SK-N-SH (cell line): ENCODE data around the gene SLC23A3. TPM values are rescaled to one million over a fixed set of nuclear protein-coding genes. Genes with fewer than 3 reads are reported as not detected.

Experiments
- CTCF ChIA-PET: fragments of 300-600, 350-600 bp; formaldehyde crosslinking; extraction: SDS; loops from one replicate; lab custom pipeline; 2021; lab: Yijun Ruan, JAX
- POLR2A ChIA-PET: fragments of 350-600 bp; sonication (Branson Sonifier 250); formaldehyde crosslinking; extraction: SDS; loops from one replicate; lab custom pipeline; 2020; ENCODE audit warnings: antibody characterized with exemption, inconsistent platforms; lab: Yijun Ruan, JAX
- DNase-seq: peaks from one replicate; pipeline ENCODE4 v3.0.0; 2012
- H2AFZ ChIP-seq: fragments of 200-600 bp; sonication (generic); 2 replicates; pipeline ENCODE4 v1.8.1; 2016; ENCODE audit warnings: antibody characterized with exemption, mild to moderate bottlenecking, low read depth
- H3F3A ChIP-seq: fragments of 200-600 bp; sonication (generic); replicated peaks from 2 replicates; pipeline ENCODE3; 2016; ENCODE audit warnings: antibody characterized with exemption, mild to moderate bottlenecking; ENCODE audit not compliant: insufficient read depth
- H3K27ac ChIP-seq, 2 experiments: fragments of 200-500 bp in 1 of 2; fragments of 200-600 bp in 1 of 2; sonication (Bioruptor generic) in 1 of 2; sonication (generic), shearing (Covaris generic) in 1 of 2; 2 replicates each; pipeline versions ENCODE4 v1.5.1 to v1.6.1; 2014 to 2016; ENCODE audit warnings: low read depth in 2 of 2, inconsistent platforms in 1 of 2, low read length in 1 of 2, mild to moderate bottlenecking in 1 of 2, mixed read lengths in 1 of 2
- H3K27me3 ChIP-seq: fragments of 200-600 bp; sonication (generic), shearing (Covaris generic); 2 replicates; pipeline ENCODE4 v1.6.1; 2016; ENCODE audit warnings: mixed run types; ENCODE audit not compliant: insufficient read depth
- H3K36me3 ChIP-seq, 2 experiments: fragments of 200-500 bp in 1 of 2; fragments of 200-600 bp in 1 of 2; sonication (Bioruptor generic) in 1 of 2; sonication (generic) in 1 of 2; replicated peaks in 1 of 2; 2 replicates each; pipeline versions ENCODE3 to v1.5.1; 2014 to 2016; ENCODE audit warnings: low read length in 1 of 2, mild to moderate bottlenecking in 1 of 2; ENCODE audit not compliant: insufficient read depth in 2 of 2, control insufficient read depth in 1 of 2
- H3K4me1 ChIP-seq, 2 experiments: fragments of 200-500 bp in 1 of 2; fragments of 200-600 bp in 1 of 2; sonication (Bioruptor generic) in 1 of 2; sonication (generic), shearing (Covaris generic) in 1 of 2; 2 replicates each; pipeline versions ENCODE4 v1.5.1 to v1.6.1; 2014 to 2016; ENCODE audit warnings: low read depth in 1 of 2, low read length in 1 of 2, mixed run types in 1 of 2; ENCODE audit not compliant: insufficient read depth in 2 of 2, control insufficient read depth in 1 of 2
- H3K4me2 ChIP-seq: fragments of 200-600 bp; sonication (generic), shearing (Covaris generic); 2 replicates; pipeline ENCODE4 v1.6.1; 2017; ENCODE audit warnings: mixed run types
- H3K4me3 ChIP-seq, 2 experiments: fragments of 200-500 bp in 1 of 2; fragments of 200-600 bp in 1 of 2; sonication (Bioruptor generic) in 1 of 2; sonication (generic), shearing (Covaris generic) in 1 of 2; 2 replicates each; pipeline versions ENCODE4 v1.5.1 to v1.8.1; 2014 to 2016; ENCODE audit warnings: low read depth in 2 of 2, inconsistent platforms in 1 of 2, low read length in 1 of 2, mild to moderate bottlenecking in 1 of 2, mixed read lengths in 1 of 2, moderate library complexity in 1 of 2
- H3K79me2 ChIP-seq: fragments of 200-600 bp; sonication (generic); 2 replicates; pipeline ENCODE4 v1.8.1; 2017; ENCODE audit warnings: mild to moderate bottlenecking; ENCODE audit not compliant: insufficient read depth
- H3K9ac ChIP-seq: fragments of 200-600 bp; sonication (generic); 2 replicates; pipeline ENCODE4 v1.6.1; 2017; ENCODE audit warnings: mixed run types
- H3K9me2 ChIP-seq: fragments of 200-600 bp; sonication (generic); 2 replicates; pipeline ENCODE4 v1.6.1; 2017; ENCODE audit warnings: mixed run types
- H3K9me3 ChIP-seq: fragments of 200-600 bp; sonication (generic); 2 replicates; pipeline ENCODE4 v1.6.1; 2017; ENCODE audit warnings: mixed run types, mild to moderate bottlenecking, moderate library complexity
- H4K20me1 ChIP-seq: fragments of 200-600 bp; sonication (generic); 2 replicates; pipeline ENCODE4 v1.6.1; 2017; ENCODE audit warnings: mild to moderate bottlenecking, mixed run types; ENCODE audit not compliant: insufficient read depth
- CTCF ChIP-seq: fragments of 200-600 bp; sonication (generic); IDR thresholded peaks from 2 replicates; pipeline ENCODE4 v1.6.1; 2017; ENCODE audit warnings: antibody characterized with exemption, mild to moderate bottlenecking, moderate library complexity
- ELF1 ChIP-seq: IDR thresholded peaks from 2 replicates; pipeline ENCODE4 v1.4.0; 2012
- EP300 ChIP-seq, 2 experiments: IDR thresholded peaks; 2 replicates each; pipeline versions ENCODE4 v1.4.0 to v1.6.1; 2012; ENCODE audit warnings: borderline replicate concordance in 1 of 2, low read depth in 1 of 2, low read length in 1 of 2
- IRF3 ChIP-seq: fragments of 150-350 bp; IDR thresholded peaks from 2 replicates; pipeline ENCODE4 v1.6.1; 2016; ENCODE audit warnings: mild to moderate bottlenecking, low read depth, low read length
- JUND ChIP-seq: IDR thresholded peaks from 2 replicates; pipeline ENCODE4 v1.4.0; 2012
- NRF1 ChIP-seq: IDR thresholded peaks from 2 replicates; pipeline ENCODE4 v1.6.1; 2012; ENCODE audit warnings: low read depth, mild to moderate bottlenecking, low read length
- RFX5 ChIP-seq: IDR thresholded peaks from 2 replicates; pipeline ENCODE4 v1.6.1; 2012; ENCODE audit warnings: mild to moderate bottlenecking, improper control_type of control experiment, low read length
- SIN3A ChIP-seq: IDR thresholded peaks from 2 replicates; pipeline ENCODE4 v1.6.1; 2012; ENCODE audit warnings: low read depth, mild to moderate bottlenecking, low read length, moderate library complexity, borderline replicate concordance
- TAF1 ChIP-seq: IDR thresholded peaks from 2 replicates; pipeline ENCODE4 v1.6.1; 2012; ENCODE audit warnings: low read depth, mild to moderate bottlenecking, low read length, moderate library complexity, borderline replicate concordance
- USF2 ChIP-seq: fragments of 150-350 bp; IDR thresholded peaks from 2 replicates; pipeline ENCODE4 v1.6.1; 2017; ENCODE audit warnings: antibody characterized with exemption, low read length, low read depth, borderline replicate concordance
- WGBS: methylation state at CpG from one replicate; pipeline ENCODE4 v1.1.6; 2017; ENCODE audit warnings: low lambda C conversion rate; 5-methylcytosine and 5-hydroxymethylcytosine counted together
- polyA plus RNA-seq, 3 experiments: library from polyadenylated mRNA; depleted of rRNA; stranded (reverse); fragments of >200 nt; gene quantifications; 2 replicates each; pipeline ENCODE4 v1.2.3, GENCODE V29; 2012

The SLC23A3 gene
- polyA plus RNA-seq, 1 of the 3 experiments (the other 2 are of a cell fraction) = 2.1 TPM

GRCh38 chr2:219116776-219117646, 52.8 kb downstream of the SLC23A3 start:
- DNase-seq = no peak
- no peak overlapping the region for H3K4me3 ChIP-seq
- no peaks in the 10 kb centered on the region for H3F3A ChIP-seq
- ChIA-PET CTCF (interaction anchor here (1.5 to 11.9 kb wide), 15 partner anchors 12 to 265 kb away, joined by 3 to 238 read pairs (median 35); partner anchors contain the start of genes CRYBA2, IHH and NHEJ1), POLR2A (no interaction called here)
- no peaks in the 10 kb centered on the region for H3K36me3 ChIP-seq
- no peaks in the 10 kb centered on the region for H3K9me3 ChIP-seq
- 89% methylated on average over 8 of the region's 8 CpGs for WGBS
- no peak overlapping the region for H3K4me2 ChIP-seq
- H2AFZ ChIP-seq = no peak overlapping the region
- H3K27ac ChIP-seq = no peak overlapping the region
- no peaks in the 10 kb centered on the region for H3K9me2 ChIP-seq
- no peaks in the 10 kb centered on the region for H4K20me1 ChIP-seq
- no peaks in the 10 kb centered on the region for H3K27me3 ChIP-seq
- TF ChIP-seq CTCF = no peak
- TF ChIP-seq IRF3 = no peak
- TF ChIP-seq NRF1 = no peak
- TF ChIP-seq SIN3A = no peak
- no peak for TF ChIP-seq ELF1
- TF ChIP-seq USF2 = no peak
- TF ChIP-seq JUND = no peak
- TF ChIP-seq RFX5 = no peak
- no peak for TF ChIP-seq TAF1
- no peak for TF ChIP-seq EP300 (IDR thresholded peaks at IDR 0.05; ENCODE audit: borderline replicate concordance in 1 of 2, low read depth in 1 of 2, low read length in 1 of 2)
- no peaks in the 10 kb centered on the region for H3K4me1 ChIP-seq
- H3K79me2 ChIP-seq = no peaks in the 10 kb centered on the region; the same call in 1 of the 2 replicates
- H3K9ac ChIP-seq = no peak overlapping the region
